WERI-Rb-1 (cell line): ENCODE measurements around the gene LMNTD2.
A peak's percentile ranks its signal among the peaks of the same experiment; 100 is the strongest.

ENCODE experiments used
- DNase-seq: peaks from one replicate; pipeline ENCODE4 v3.0.0-alpha.2; 2020
- H3K27ac ChIP-seq: fragments of 250-450 bp; sonication (Bioruptor Pico); 2 replicates; pipeline ENCODE4 v1.5.1; 2020; ENCODE audit warnings: mild to moderate bottlenecking, moderate library complexity
- H3K27me3 ChIP-seq: fragments of 250-450 bp; sonication (Bioruptor Pico); 2 replicates; pipeline ENCODE4 v1.5.1; 2021; ENCODE audit warnings: mild to moderate bottlenecking, low read depth, moderate library complexity; ENCODE audit not compliant: insufficient read depth, severe bottlenecking
- H3K36me3 ChIP-seq: fragments of 250-450 bp; sonication (Bioruptor Pico); 2 replicates; pipeline ENCODE4 v1.5.1; 2020; ENCODE audit warnings: mild to moderate bottlenecking, moderate library complexity
- H3K4me3 ChIP-seq: 2 replicates; pipeline ENCODE4 v1.5.1; 2011; ENCODE audit warnings: low read depth, mild to moderate bottlenecking, control low read depth, low read length
- H3K9me3 ChIP-seq: fragments of 250-450 bp; sonication (Bioruptor Pico); 2 replicates; pipeline ENCODE4 v1.5.1; 2021; ENCODE audit warnings: mild to moderate bottlenecking, moderate library complexity; ENCODE audit not compliant: severe bottlenecking
- CTCF ChIP-seq: IDR thresholded peaks from 2 replicates; pipeline ENCODE4 v1.5.1; 2011; ENCODE audit warnings: low read depth, mild to moderate bottlenecking, control low read depth, inconsistent platforms, low read length

The LMNTD2 gene

DNA sequence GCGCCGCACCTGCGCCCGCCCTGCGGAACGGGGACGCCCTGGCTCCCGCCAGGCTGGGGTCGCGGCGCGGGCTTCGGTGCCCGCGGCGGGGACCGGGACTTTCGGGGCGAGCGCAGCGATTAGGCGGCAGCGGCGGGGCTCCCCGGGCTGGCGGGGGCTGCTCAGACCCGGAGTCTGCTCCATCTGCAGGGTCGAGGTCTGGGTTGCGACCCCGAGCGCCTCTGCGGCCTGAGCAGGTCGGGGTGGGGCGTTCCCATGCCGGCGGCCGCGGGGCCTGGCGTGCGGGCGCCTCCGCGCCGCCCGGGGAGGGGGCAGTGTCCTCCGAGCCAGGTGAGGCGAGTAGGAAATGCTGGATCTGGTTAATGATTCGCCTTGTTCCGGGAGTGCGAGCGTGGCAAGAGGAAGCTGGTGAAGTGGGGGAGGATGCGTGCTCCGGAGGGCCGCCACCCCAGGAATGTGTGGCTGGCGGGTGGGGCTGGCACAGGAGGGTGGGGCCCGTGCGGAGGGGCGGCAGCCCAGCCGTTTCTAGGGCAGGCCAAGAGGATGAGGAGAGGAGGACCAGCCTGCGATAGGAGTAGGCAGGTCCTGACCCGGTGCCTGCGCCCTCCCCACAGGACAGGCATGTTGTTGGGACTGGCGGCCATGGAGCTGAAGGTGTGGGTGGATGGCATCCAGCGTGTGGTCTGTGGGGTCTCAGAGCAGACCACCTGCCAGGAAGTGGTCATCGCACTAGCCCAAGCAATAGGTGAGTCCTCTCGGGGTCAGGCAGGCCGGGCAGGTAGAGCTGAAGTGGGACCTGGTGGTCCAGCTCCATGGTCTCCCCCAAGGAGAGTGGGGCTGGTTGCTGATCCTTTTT lies 838 bp upstream of the LMNTD2 start:
- Histone ChIP-seq H3K27me3 (peaks cover 9% of the 10 kb centered on the region), H3K36me3 (peaks cover 4% of the 10 kb centered on the region), H3K4me3 (peak overlapping the region; percentile 53), H3K9me3 (no peaks in the 10 kb centered on the region), H3K27ac (peak overlapping the region; percentile 60)
- DNase-seq: no peak
- no peak for TF ChIP-seq CTCF

- no peaks in the 10 kb centered on the region for H3K9me3 ChIP-seq
- no peak for DNase-seq
- peaks cover 4% of the 10 kb centered on the region for H3K36me3 ChIP-seq
- H3K4me3 ChIP-seq: peak overlapping the region; percentile 48
- peaks cover 19% of the 10 kb centered on the region for H3K27me3 ChIP-seq
- TF ChIP-seq CTCF: no peak
- H3K27ac ChIP-seq: no peak overlapping the region
Observed at GRCh38 chr11:559712-560304, 730 bp downstream of the LMNTD2 start.

DNA sequence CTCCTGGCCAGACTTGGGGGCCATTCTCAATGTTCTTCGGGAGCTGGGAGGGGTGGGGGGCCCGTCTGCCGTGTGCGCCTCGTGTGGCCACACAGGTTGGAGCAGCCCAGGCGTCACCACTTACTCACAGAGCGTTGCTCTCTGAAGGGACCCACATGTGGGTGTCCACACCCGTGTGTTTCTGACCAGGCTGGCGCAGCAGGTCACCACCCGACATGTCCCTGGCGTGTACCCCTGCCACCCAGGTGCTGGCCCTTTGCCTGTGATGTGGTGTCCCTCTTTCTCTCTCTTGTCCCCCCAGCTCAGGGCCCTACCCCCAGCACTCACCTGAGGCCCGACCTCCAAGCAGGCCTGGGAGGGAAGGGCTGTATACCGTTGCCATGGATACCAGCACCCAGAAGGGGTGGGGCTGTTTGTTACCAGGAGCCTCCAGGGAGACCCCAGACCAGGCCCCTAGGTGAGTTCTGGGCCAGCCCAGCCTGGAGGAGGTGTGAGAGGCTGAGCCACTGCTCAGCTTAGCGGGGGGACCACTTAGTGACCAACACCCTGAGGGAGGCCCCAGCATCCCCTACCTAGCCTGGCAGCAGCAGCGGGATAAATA lies 1.4 kb downstream of the LMNTD2 start:
- peaks cover 19% of the 10 kb centered on the region for H3K27me3 ChIP-seq
- no peaks in the 10 kb centered on the region for H3K9me3 ChIP-seq
- peak; percentile 24 for TF ChIP-seq CTCF
- peaks cover 4% of the 10 kb centered on the region for H3K36me3 ChIP-seq
- H3K4me3 ChIP-seq: no peak overlapping the region
- no peak for DNase-seq
- H3K27ac ChIP-seq: no peak overlapping the region

DNA sequence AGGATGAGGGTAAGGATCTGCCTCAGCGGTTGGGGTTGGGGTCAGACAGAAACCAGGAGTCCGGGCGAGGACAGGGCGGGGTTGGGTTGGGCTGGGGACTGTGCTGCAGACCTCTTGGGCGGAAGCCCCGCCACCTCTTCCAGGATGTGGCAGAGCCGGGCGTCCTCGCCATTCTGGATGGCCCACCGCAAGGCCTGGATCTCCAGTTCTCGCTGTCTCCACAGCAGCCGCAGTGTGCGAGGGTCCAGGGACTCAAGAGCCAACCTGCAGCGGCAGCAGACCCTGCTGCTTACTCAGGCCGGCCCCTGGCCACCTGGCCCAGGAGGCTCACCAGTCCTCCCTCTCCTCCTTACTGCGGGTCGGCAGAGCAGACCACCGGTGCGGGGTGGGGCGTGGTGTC lies 2.0 kb downstream of the LMNTD2 start:
- DNase-seq: no peak
- Histone ChIP-seq H3K27me3 (peaks cover 19% of the 10 kb centered on the region), H3K4me3 (no peak overlapping the region), H3K9me3 (no peaks in the 10 kb centered on the region), H3K36me3 (peaks cover 4% of the 10 kb centered on the region), H3K27ac (no peak overlapping the region)
- no peak for TF ChIP-seq CTCF

GRCh38 chr11:557328-558132 lies 3.0 kb downstream of the LMNTD2 start:
- Histone ChIP-seq H3K9me3 (no peaks in the 10 kb centered on the region), H3K27me3 (peaks cover 19% of the 10 kb centered on the region), H3K4me3 (no peak overlapping the region), H3K36me3 (no peaks in the 10 kb centered on the region; the same call in 1 of the 2 replicates), H3K27ac (no peak overlapping the region)
- no peak for DNase-seq
- no peak for TF ChIP-seq CTCF
